ENCODE results near the gene SAMD4B. TPM values are rescaled to one million over a fixed set of nuclear protein-coding genes. Genes with fewer than 3 reads are reported as not detected.
"Not testable (repeated sequence)": the region's sequence is repeated elsewhere in the genome, so short reads cannot be mapped to it uniquely, and the experiment has no call there.

The SAMD4B gene
- total and polyA plus RNA-seq, 5 experiments from 2014 or later, result 5.4 to 55.2 (median 12.3) TPM

DNA sequence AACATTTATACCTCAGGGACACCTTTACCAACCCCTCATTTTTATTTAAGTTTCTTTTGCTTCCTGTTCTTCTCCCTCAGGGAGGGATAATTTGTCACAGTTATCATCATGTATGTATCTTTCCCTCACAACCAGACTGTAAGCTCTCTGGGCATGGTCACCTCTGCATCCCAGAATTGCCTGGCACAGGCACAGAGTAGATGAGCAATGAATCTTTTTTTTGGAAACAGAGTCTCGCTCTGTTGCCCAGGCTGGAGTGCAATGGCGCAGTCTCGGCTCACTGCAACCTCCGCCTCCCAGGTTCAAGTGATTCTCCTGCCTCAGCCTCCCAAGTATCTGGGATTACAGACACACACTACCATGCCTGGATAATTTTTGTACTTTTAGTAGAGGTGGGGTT is 37.1 kb downstream of the SAMD4B start:
- H3K4me1 Mint-ChIP-seq, H3K27me3 Mint-ChIP-seq, H3K9me3 Mint-ChIP-seq, POLR2A ChIA-PET, H3K4me3 Mint-ChIP-seq, ATAC-seq, DNase-seq: not testable (repeated sequence)
- Mint-ChIP-seq H3K27ac (peak overlapping the region in 3 of 10 donors; percentile 45 to 70 (median 63)), H3K36me3 (peaks cover 0 to 88% (median 18%) of the 10 kb centered on the region in 3 donors)

DNA sequence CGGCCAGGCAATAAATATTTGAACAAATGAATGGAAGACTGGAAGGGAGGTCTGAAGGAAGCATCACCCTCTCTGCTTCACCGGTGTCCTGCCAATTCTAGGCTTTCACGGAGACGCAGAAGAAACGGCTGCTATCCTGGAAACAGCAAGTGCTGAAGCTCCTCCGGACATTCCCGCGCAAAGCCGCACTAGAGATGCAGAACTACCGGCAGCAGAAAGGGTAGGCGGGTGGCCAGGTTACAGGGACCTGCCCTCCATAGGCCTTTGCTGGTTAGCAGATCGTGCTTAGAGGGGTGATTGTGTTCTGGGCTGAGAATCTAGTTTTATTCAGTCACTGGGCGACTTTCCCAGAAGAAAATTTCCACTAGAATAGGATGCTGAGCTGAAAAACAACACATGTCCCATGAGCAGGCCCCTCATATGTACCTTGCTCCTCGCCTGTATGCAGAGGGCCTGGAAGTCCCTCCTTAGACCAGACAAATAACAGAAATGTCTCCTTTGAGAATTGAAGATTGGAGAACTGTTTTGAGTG is 37.7 kb downstream of the SAMD4B start:
- DNase-seq, result no peak
- no peak overlapping the region for H3K4me3 Mint-ChIP-seq
- H3K36me3 Mint-ChIP-seq, result peaks cover 0 to 87% (median 18%) of the 10 kb centered on the region in 3 donors
- peak overlapping the region in 1 of 10 donors; percentile 6 for H3K27ac Mint-ChIP-seq
- no peak for ATAC-seq
- POLR2A ChIA-PET, result no interaction called here
- H3K27me3 Mint-ChIP-seq, result no peaks in the 10 kb centered on the region
- no peaks in the 10 kb centered on the region for H3K9me3 Mint-ChIP-seq
- H3K4me1 Mint-ChIP-seq, result peaks cover 0 to 6% (median under 1%) of the 10 kb centered on the region in 4 donors

- Mint-ChIP-seq H3K4me3 (peak overlapping the region in 1 of 10 donors; percentile 11), H3K4me1 (peaks cover 0 to 9% (median 3%) of the 10 kb centered on the region in 4 donors), H3K9me3 (no peaks in the 10 kb centered on the region), H3K27me3 (no peaks in the 10 kb centered on the region), H3K36me3 (peaks cover 0 to 86% (median 20%) of the 10 kb centered on the region in 3 donors), H3K27ac (peak overlapping the region in 6 of 10 donors; percentile 1 to 46 (median 32))
- ATAC-seq (no peak), DNase-seq (no peak)
- POLR2A ChIA-PET, result interaction anchor here (0.6 kb wide), 1 partner anchor 129 kb away, joined by 3 read pairs; no protein-coding TSS in a partner anchor
These were observed 38.6 kb downstream of the SAMD4B start for GRCh38 chr19:39380521-39381502.

- H3K36me3 Mint-ChIP-seq, result peaks cover 0 to 87% (median 23%) of the 10 kb centered on the region in 3 donors
- H3K27ac Mint-ChIP-seq, result peak overlapping the region in 4 of 10 donors; percentile 29 to 83 (median 44)
- no peaks in the 10 kb centered on the region for H3K9me3 Mint-ChIP-seq
- POLR2A ChIA-PET, result no interaction called here
- no peaks in the 10 kb centered on the region for H3K27me3 Mint-ChIP-seq
- H3K4me1 Mint-ChIP-seq, result peaks cover 3 to 14% (median 6%) of the 10 kb centered on the region in 4 donors
- ATAC-seq, result no peak
- DNase-seq, result no peak
- no peak overlapping the region for H3K4me3 Mint-ChIP-seq
These were observed 39.8 kb downstream of the SAMD4B start for GRCh38 chr19:39381910-39382611.

- H3K27me3 Mint-ChIP-seq, result no peaks in the 10 kb centered on the region
- H3K4me3 Mint-ChIP-seq, result no peak overlapping the region
- ATAC-seq (no peak), DNase-seq (no peak)
- peaks cover 0 to 85% (median 23%) of the 10 kb centered on the region in 3 donors for H3K36me3 Mint-ChIP-seq
- POLR2A ChIA-PET, result no interaction called here
- peaks cover 3 to 16% (median 7%) of the 10 kb centered on the region in 4 donors for H3K4me1 Mint-ChIP-seq
- no peaks in the 10 kb centered on the region for H3K9me3 Mint-ChIP-seq
- H3K27ac Mint-ChIP-seq, result peak overlapping the region in 7 of 10 donors; percentile 2 to 83 (median 52)
These were observed 41.0 kb downstream of the SAMD4B start for GRCh38 chr19:39382991-39383828.

- H3K36me3 Mint-ChIP-seq, result peaks cover 0 to 82% (median 28%) of the 10 kb centered on the region in 3 donors
- DNase-seq (no peak), ATAC-seq (peak; percentile 22 to 25)
- peak overlapping the region in 8 of 10 donors; percentile 56 to 91 (median 66) for H3K27ac Mint-ChIP-seq
- no peak overlapping the region for H3K4me3 Mint-ChIP-seq
- no peaks in the 10 kb centered on the region for H3K27me3 Mint-ChIP-seq
- POLR2A ChIA-PET, result interaction anchor here (0.6 to 1.0 kb wide), 4 partner anchors 82 to 1482 kb away, joined by 3 read pairs; no protein-coding TSS in a partner anchor
- H3K4me1 Mint-ChIP-seq, result peaks cover 10 to 31% (median 15%) of the 10 kb centered on the region in 4 donors
- no peaks in the 10 kb centered on the region for H3K9me3 Mint-ChIP-seq
These were observed 42.8 kb downstream of the SAMD4B start for GRCh38 chr19:39384839-39385568.

GRCh38 chr19:39385629-39386411 is 43.6 kb downstream of the SAMD4B start:
- Mint-ChIP-seq H3K27ac (peak overlapping the region in 8 of 10 donors; percentile 20 to 91 (median 73)), H3K4me3 (no peak overlapping the region), H3K36me3 (peaks cover 0 to 79% (median 25%) of the 10 kb centered on the region in 3 donors), H3K9me3 (no peaks in the 10 kb centered on the region), H3K4me1 (peaks cover 13 to 36% (median 20%) of the 10 kb centered on the region in 4 donors), H3K27me3 (no peaks in the 10 kb centered on the region)
- DNase-seq, result no peak
- ATAC-seq, result no peak
- POLR2A ChIA-PET, result interaction anchor here (0.5 to 0.6 kb wide), 2 partner anchors 575 to 1328 kb away, joined by 3 to 4 read pairs; no protein-coding TSS in a partner anchor

DNA sequence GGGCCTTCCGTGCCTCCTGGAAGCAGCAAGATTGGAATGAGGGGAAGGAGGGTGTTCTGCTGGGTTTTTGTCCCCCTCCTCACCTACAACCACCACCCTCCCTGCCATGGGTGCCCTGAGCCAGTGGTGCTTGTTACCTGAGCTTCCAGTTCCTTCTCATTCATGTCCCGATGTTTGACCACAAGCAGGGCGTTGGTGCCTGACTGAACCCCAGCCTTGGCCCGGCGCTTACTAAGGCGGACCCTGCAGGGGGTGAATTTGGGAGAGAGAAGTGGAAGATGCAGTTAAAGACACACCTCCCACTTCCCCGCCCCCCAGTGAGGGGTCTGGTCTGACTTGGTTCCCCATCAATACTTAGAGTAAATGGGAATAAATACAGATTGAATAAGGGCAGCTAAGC is 44.3 kb downstream of the SAMD4B start:
- H3K4me1 Mint-ChIP-seq, result peaks cover 16 to 40% (median 28%) of the 10 kb centered on the region in 4 donors
- DNase-seq (no peak), ATAC-seq (no peak)
- H3K36me3 Mint-ChIP-seq, result peaks cover 0 to 76% (median 19%) of the 10 kb centered on the region in 3 donors
- H3K4me3 Mint-ChIP-seq, result peak overlapping the region in 2 of 10 donors; percentile 28 to 56
- H3K9me3 Mint-ChIP-seq, result no peaks in the 10 kb centered on the region
- no peaks in the 10 kb centered on the region for H3K27me3 Mint-ChIP-seq
- POLR2A ChIA-PET, result interaction anchor here (0.5 kb wide), 1 partner anchor 576 kb away, joined by 4 read pairs; no protein-coding TSS in a partner anchor
- peak overlapping the region in 3 of 10 donors; percentile 13 to 91 (median 86) for H3K27ac Mint-ChIP-seq

DNA sequence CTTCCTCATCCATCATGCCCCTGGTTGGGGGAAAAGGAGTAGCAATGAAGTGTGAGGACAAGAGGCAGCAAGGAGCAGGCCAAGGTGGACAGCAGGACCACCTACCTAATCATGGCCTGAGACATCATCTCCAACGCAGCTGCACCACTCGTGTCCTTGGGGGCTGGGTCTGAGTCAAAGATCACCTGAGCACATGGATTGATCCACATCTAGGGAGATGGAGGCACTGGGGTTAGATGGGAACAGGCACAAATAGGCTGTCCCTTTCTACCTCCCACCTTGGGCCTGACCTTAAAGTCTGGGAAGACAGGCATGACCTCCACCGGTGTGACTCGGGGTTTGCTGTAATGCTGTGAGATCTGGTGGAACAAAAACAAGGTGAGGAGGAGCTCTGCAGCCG is 46.4 kb downstream of the SAMD4B start:
- ATAC-seq (no peak), DNase-seq (no peak)
- POLR2A ChIA-PET, result interaction anchor here (1.8 to 3.8 kb wide), 2 partner anchors 17 to 24 kb away, joined by 5 to 118 read pairs; partner anchors contain the start of genes PLEKHG2 and ZFP36
- peaks cover 0 to 66% (median 19%) of the 10 kb centered on the region in 3 donors for H3K36me3 Mint-ChIP-seq
- H3K4me3 Mint-ChIP-seq, result peak overlapping the region in 5 of 10 donors; percentile 12 to 77 (median 23)
- H3K27me3 Mint-ChIP-seq, result no peaks in the 10 kb centered on the region
- H3K9me3 Mint-ChIP-seq, result no peaks in the 10 kb centered on the region
- peaks cover 14 to 46% (median 42%) of the 10 kb centered on the region in 4 donors for H3K4me1 Mint-ChIP-seq
- H3K27ac Mint-ChIP-seq, result peak overlapping the region in 9 of 10 donors; percentile 77 to 100 (median 99)

DNA sequence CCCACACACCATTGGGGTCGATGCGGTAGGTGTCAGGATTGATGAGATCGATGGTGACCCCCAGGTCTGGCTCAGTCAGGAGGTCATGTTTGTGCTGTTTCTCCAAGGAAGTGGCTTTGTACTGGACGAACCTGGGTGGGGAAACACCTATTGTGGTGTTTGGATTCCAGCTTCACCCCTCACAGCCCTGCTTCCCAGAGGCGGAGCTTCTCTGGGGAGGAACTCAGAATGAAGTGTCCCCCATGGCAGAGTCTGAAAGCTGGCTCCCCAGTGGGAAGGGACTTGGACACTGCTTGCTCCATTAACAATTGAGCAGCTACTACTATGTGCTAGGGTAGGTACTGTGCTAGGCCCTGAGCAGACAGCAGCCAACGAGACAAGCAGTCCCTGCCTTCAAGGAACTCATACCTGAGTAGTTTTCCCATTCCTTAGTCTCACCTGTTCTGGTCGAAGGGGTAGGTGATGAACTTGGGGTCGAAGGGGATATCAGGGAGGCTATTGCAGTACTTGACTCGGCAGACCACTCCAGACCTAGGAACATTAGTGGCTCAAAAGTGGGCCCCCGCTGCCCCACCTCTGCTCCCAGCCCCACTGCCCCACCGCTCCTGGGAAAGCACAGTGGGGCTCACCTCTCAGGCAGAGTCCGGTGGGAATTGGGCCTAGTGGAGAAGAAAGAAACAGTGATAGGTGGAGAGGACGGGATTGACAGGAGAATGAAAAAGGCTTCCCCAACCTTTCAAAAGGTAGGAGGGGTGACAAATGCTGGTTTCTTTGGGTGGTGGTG is 47.6 kb downstream of the SAMD4B start:
- H3K36me3 Mint-ChIP-seq, result peaks cover 0 to 67% (median 19%) of the 10 kb centered on the region in 3 donors
- no peaks in the 10 kb centered on the region for H3K27me3 Mint-ChIP-seq
- DNase-seq, result no peak

More for the DNA sequence above, 47.6 kb downstream of the SAMD4B start:
- no peak for ATAC-seq
- Mint-ChIP-seq H3K9me3 (no peaks in the 10 kb centered on the region), H3K4me1 (peaks cover 15 to 52% (median 46%) of the 10 kb centered on the region in 4 donors), H3K4me3 (peak overlapping the region; percentile 95 to 98 (median 98)), H3K27ac (peak overlapping the region; percentile 94 to 100 (median 100))
- POLR2A ChIA-PET, result interaction anchor here (1.0 to 4.6 kb wide), 9 partner anchors 16 to 143 kb away, joined by 3 to 118 read pairs (median 5); partner anchors contain the start of genes EID2B, GMFG, PLEKHG2 and RPS16

Data from naive thymus-derived CD8-positive, alpha-beta T cell (primary cell).